HCT116 (cell line): Measurements from ENCODE around the gene ZNF575. TPM values are rescaled to one million over a fixed set of nuclear protein-coding genes. Genes with fewer than 3 reads are reported as not detected.

ENCODE experiments used
- ATAC-seq: fragments of 200-7000 bp; cut with Tn5 transposase; 2 replicates; pipeline ENCODE4 v1.9.1; 2020; ENCODE audit warnings: mild to moderate bottlenecking, moderate library complexity
- BruUV-seq: library from RNA; stranded (reverse); fragments of 400-500 nt; replicated peaks from 2 replicates; lab custom pipeline; 2021; lab: Mats Ljungman, UMichigan
- CTCF ChIA-PET: fragments of 300-600 bp; sonication (Branson Sonifier 250); formaldehyde crosslinking; loops from one replicate; lab custom pipeline; 2021; ENCODE audit warnings: antibody characterized with exemption; lab: Charles Lee
- POLR2A ChIA-PET: fragments of 300-600, 350-600 bp; sonication (Branson Sonifier 250); formaldehyde crosslinking; loops from one replicate; lab custom pipeline; 2021; ENCODE audit warnings: antibody characterized with exemption; lab: Charles Lee
- RAD21 ChIA-PET, 2 experiments: fragments of 300-600 bp; sonication (Branson Sonifier 250); formaldehyde crosslinking; loops; one replicate each; lab custom pipeline; 2023; ENCODE audit warnings: low total read pairs in 2 of 2; ENCODE audit not compliant: uncharacterized antibody in 2 of 2, unreplicated experiment in 2 of 2, low non-redundant PET in 1 of 2; lab: Charles Lee
- DNase-seq: peaks from one replicate; pipeline ENCODE4 v3.0.0-alpha.2; 2010; ENCODE audit warnings: low read depth, low spot score
- H2AFZ ChIP-seq: fragments of 200-600 bp; shearing (Covaris generic), sonication (generic); 2 replicates; pipeline ENCODE4 v1.6.1; 2017; ENCODE audit warnings: low read depth, mixed run types, mixed read lengths, antibody characterized with exemption, low read length; ENCODE audit not compliant: poor library complexity, severe bottlenecking
- H3K27ac ChIP-seq: 2 replicates; pipeline ENCODE4 v1.5.1; 2012; ENCODE audit warnings: low read depth, low read length
- H3K27me3 ChIP-seq: fragments of 200-600 bp; sonication (generic); 2 replicates; pipeline ENCODE4 v1.6.1; 2016; ENCODE audit warnings: mixed run types, low read length, mixed read lengths; ENCODE audit not compliant: insufficient read depth
- H3K36me3 ChIP-seq, 2 experiments: fragments of 200-500 bp in 1 of 2; fragments of 200-600 bp in 1 of 2; sonication (Bioruptor generic) in 1 of 2; sonication (generic) in 1 of 2; 2 replicates each; pipeline versions ENCODE4 v1.5.1 to v1.6.1; 2014 to 2016; ENCODE audit warnings: low read length in 2 of 2, inconsistent platforms in 1 of 2, mixed read lengths in 1 of 2, mixed run types in 1 of 2; ENCODE audit not compliant: insufficient read depth in 2 of 2, control insufficient read depth in 1 of 2
- H3K4me1 ChIP-seq, 2 experiments: fragments of 200-600 bp in 1 of 2; sonication (generic) in 1 of 2; 2 replicates each; pipeline versions ENCODE4 v1.5.1 to v1.6.1; 2012 to 2017; ENCODE audit warnings: low read length in 2 of 2, inconsistent platforms in 1 of 2, mild to moderate bottlenecking in 1 of 2, mixed read lengths in 1 of 2, mixed run types in 1 of 2, moderate library complexity in 1 of 2; ENCODE audit not compliant: insufficient read depth in 2 of 2, control insufficient read depth in 1 of 2
- H3K4me2 ChIP-seq: fragments of 200-600 bp; sonication (generic); 2 replicates; pipeline ENCODE4 v1.6.1; 2017; ENCODE audit warnings: mixed run types, low read length, mixed read lengths
- H3K4me3 ChIP-seq, 2 experiments: fragments of 200-600 bp in 1 of 2; sonication (generic) in 1 of 2; replicated peaks in 1 of 2; 2 replicates each; pipeline ENCODE4 v1.5.1; 2011 to 2016; ENCODE audit warnings: low read length in 2 of 2, control low read depth in 1 of 2, low read depth in 1 of 2, mild to moderate bottlenecking in 1 of 2, mixed read lengths in 1 of 2, mixed run types in 1 of 2
- H3K79me2 ChIP-seq: fragments of 200-600 bp; sonication (generic); 2 replicates; pipeline ENCODE4 v1.6.1; 2017; ENCODE audit warnings: mild to moderate bottlenecking, mixed run types, low read length, moderate library complexity, mixed read lengths; ENCODE audit not compliant: insufficient read depth
- H3K9ac ChIP-seq: fragments of 200-600 bp; sonication (generic); 2 replicates; pipeline ENCODE4 v1.6.1; 2016; ENCODE audit warnings: low read length, mixed read lengths
- H3K9me2 ChIP-seq: fragments of 200-600 bp; sonication (generic), shearing (Covaris generic); 2 replicates; pipeline ENCODE4 v1.6.1; 2017; ENCODE audit warnings: mixed run types, mild to moderate bottlenecking, moderate library complexity; ENCODE audit not compliant: insufficient read depth
- H3K9me3 ChIP-seq, 2 experiments: fragments of 200-500 bp in 1 of 2; fragments of 200-600 bp in 1 of 2; sonication (Bioruptor generic) in 1 of 2; sonication (generic) in 1 of 2; 2 replicates each; pipeline ENCODE4 v1.6.1; 2014 to 2017; ENCODE audit warnings: low read length in 2 of 2, mixed read lengths in 2 of 2, inconsistent platforms in 1 of 2, low read depth in 1 of 2, mild to moderate bottlenecking in 1 of 2, mixed run types in 1 of 2, moderate library complexity in 1 of 2; ENCODE audit not compliant: control insufficient read depth in 1 of 2, insufficient read depth in 1 of 2
- H4K20me1 ChIP-seq: fragments of 200-600 bp; sonication (generic), shearing (Covaris generic); 2 replicates; pipeline ENCODE4 v1.6.1; 2017; ENCODE audit warnings: mixed run types, mild to moderate bottlenecking, moderate library complexity; ENCODE audit not compliant: insufficient read depth
- ATF3 ChIP-seq: IDR thresholded peaks from 2 replicates; pipeline ENCODE4 v1.6.1; 2012
- EZH2 ChIP-seq: fragments of 200-600 bp; sonication (generic); IDR thresholded peaks from 2 replicates; pipeline ENCODE4 v1.6.1; 2017; ENCODE audit warnings: antibody characterized with exemption, mixed run types
- FOSL1 ChIP-seq: IDR thresholded peaks from 2 replicates; pipeline ENCODE4 v1.6.1; 2012; ENCODE audit warnings: low read depth
- POLR2A ChIP-seq: IDR thresholded peaks from 2 replicates; pipeline ENCODE4 v1.7.0; 2011; ENCODE audit warnings: borderline replicate concordance; ENCODE audit not compliant: insufficient read depth, insufficient read length; ENCODE audit errors: extremely low read depth
- POLR2AphosphoS5 ChIP-seq: IDR thresholded peaks from 2 replicates; pipeline ENCODE4 v1.6.1; 2011; ENCODE audit warnings: mild to moderate bottlenecking, low read depth, low read length, moderate library complexity
- SRF ChIP-seq: IDR thresholded peaks from 2 replicates; pipeline ENCODE4 v1.6.1; 2012; ENCODE audit warnings: low read depth
- TCF7L2 ChIP-seq: IDR thresholded peaks from 2 replicates; pipeline ENCODE4 v1.7.0; 2011; ENCODE audit warnings: borderline replicate concordance, inconsistent platforms; ENCODE audit not compliant: insufficient read depth, insufficient read length; ENCODE audit errors: extremely low read depth
- intact Hi-C: fragments of 100-400 bp; cut with micrococcal nuclease; formaldehyde crosslinking; loops from 2 replicates; pipeline ENCODE4 v1.10.0; 2022
- total RNA-seq: library from RNA; stranded (reverse); gene quantifications from one replicate; pipeline ENCODE4 v1.2.1, GENCODE V29; 2021; ENCODE audit not compliant: unreplicated experiment
- TF ChIP-seq, protein P1 (sequence below): IDR thresholded peaks from 2 replicates; pipeline ENCODE4 v1.6.1; 2012
- TF ChIP-seq, protein P2 (sequence below): IDR thresholded peaks from 2 replicates; pipeline ENCODE4 v1.6.1; 2011; ENCODE audit warnings: mild to moderate bottlenecking, low read length, moderate library complexity; ENCODE audit not compliant: insufficient replicate concordance; ENCODE audit errors: extremely low read depth
- TF ChIP-seq, protein P3 (sequence below): IDR thresholded peaks from 2 replicates; pipeline ENCODE4 v1.6.1; 2012; ENCODE audit warnings: low read depth

ZNF575 gene
- total RNA-seq, 1 experiment from 2014 or later: 1.9 TPM

GRCh38 chr19:43581467-43581866 lies 48.5 kb downstream of the ZNF575 start:
- H3K27me3 ChIP-seq: no peaks in the 10 kb centered on the region
- no peaks in the 10 kb centered on the region for H3K9me2 ChIP-seq
- no TSS peak for BruUV-seq
- no peaks in the 10 kb centered on the region for H3K9me3 ChIP-seq
- no peak for TF ChIP-seq EZH2
- no peak for TF ChIP-seq SRF
- TF ChIP-seq FOSL1: no peak
- TF ChIP-seq POLR2AphosphoS5: no peak
- no peak for TF ChIP-seq TCF7L2
- TF ChIP-seq, protein P1, sequence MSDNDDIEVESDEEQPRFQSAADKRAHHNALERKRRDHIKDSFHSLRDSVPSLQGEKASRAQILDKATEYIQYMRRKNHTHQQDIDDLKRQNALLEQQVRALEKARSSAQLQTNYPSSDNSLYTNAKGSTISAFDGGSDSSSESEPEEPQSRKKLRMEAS: no peak
- RAD21 ChIA-PET: no interaction called here
- no peak overlapping the region for H2AFZ ChIP-seq
- H3K36me3 ChIP-seq: no peaks in the 10 kb centered on the region
- no peak overlapping the region for H3K4me3 ChIP-seq
- H3K79me2 ChIP-seq: no peaks in the 10 kb centered on the region
- intact Hi-C loops: no loop called here
- CTCF ChIA-PET: no interaction called here
- H3K27ac ChIP-seq: no peak overlapping the region
- H3K4me2 ChIP-seq: no peak overlapping the region
- no peak for DNase-seq
- H4K20me1 ChIP-seq: no peaks in the 10 kb centered on the region
- no peak for ATAC-seq
- H3K9ac ChIP-seq: no peak overlapping the region
- POLR2A ChIA-PET: no interaction called here
- H3K4me1 ChIP-seq: peaks cover 0 to 5% of the 10 kb centered on the region in 2 experiments; a peak in 1 of 4 replicates

- TF ChIP-seq POLR2A (no peak), TCF7L2 (no peak), ATF3 (no peak)
- TF ChIP-seq, protein P2, sequence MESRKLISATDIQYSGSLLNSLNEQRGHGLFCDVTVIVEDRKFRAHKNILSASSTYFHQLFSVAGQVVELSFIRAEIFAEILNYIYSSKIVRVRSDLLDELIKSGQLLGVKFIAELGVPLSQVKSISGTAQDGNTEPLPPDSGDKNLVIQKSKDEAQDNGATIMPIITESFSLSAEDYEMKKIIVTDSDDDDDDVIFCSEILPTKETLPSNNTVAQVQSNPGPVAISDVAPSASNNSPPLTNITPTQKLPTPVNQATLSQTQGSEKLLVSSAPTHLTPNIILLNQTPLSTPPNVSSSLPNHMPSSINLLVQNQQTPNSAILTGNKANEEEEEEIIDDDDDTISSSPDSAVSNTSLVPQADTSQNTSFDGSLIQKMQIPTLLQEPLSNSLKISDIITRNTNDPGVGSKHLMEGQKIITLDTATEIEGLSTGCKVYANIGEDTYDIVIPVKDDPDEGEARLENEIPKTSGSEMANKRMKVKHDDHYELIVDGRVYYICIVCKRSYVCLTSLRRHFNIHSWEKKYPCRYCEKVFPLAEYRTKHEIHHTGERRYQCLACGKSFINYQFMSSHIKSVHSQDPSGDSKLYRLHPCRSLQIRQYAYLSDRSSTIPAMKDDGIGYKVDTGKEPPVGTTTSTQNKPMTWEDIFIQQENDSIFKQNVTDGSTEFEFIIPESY: no peak
- TF ChIP-seq, protein P3, sequence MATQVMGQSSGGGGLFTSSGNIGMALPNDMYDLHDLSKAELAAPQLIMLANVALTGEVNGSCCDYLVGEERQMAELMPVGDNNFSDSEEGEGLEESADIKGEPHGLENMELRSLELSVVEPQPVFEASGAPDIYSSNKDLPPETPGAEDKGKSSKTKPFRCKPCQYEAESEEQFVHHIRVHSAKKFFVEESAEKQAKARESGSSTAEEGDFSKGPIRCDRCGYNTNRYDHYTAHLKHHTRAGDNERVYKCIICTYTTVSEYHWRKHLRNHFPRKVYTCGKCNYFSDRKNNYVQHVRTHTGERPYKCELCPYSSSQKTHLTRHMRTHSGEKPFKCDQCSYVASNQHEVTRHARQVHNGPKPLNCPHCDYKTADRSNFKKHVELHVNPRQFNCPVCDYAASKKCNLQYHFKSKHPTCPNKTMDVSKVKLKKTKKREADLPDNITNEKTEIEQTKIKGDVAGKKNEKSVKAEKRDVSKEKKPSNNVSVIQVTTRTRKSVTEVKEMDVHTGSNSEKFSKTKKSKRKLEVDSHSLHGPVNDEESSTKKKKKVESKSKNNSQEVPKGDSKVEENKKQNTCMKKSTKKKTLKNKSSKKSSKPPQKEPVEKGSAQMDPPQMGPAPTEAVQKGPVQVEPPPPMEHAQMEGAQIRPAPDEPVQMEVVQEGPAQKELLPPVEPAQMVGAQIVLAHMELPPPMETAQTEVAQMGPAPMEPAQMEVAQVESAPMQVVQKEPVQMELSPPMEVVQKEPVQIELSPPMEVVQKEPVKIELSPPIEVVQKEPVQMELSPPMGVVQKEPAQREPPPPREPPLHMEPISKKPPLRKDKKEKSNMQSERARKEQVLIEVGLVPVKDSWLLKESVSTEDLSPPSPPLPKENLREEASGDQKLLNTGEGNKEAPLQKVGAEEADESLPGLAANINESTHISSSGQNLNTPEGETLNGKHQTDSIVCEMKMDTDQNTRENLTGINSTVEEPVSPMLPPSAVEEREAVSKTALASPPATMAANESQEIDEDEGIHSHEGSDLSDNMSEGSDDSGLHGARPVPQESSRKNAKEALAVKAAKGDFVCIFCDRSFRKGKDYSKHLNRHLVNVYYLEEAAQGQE: no peak
- Histone ChIP-seq H3K4me2 (no peak overlapping the region), H4K20me1 (no peaks in the 10 kb centered on the region), H3K9ac (no peak overlapping the region), H2AFZ (no peak overlapping the region), H3K4me1 (peaks cover 0 to 4% of the 10 kb centered on the region in 2 experiments; a peak in 1 of 4 replicates), H3K27me3 (no peaks in the 10 kb centered on the region), H3K27ac (no peak overlapping the region), H3K36me3 (no peaks in the 10 kb centered on the region), H3K9me2 (no peaks in the 10 kb centered on the region), H3K79me2 (no peaks in the 10 kb centered on the region), H3K4me3 (no peak overlapping the region), H3K9me3 (no peaks in the 10 kb centered on the region)
- BruUV-seq: no TSS peak
- intact Hi-C loops: no loop called here
- RAD21 ChIA-PET: no interaction called here
- DNase-seq (no peak), ATAC-seq (no peak)
- CTCF ChIA-PET: interaction anchor here (1.0 kb wide), 1 partner anchor 14 kb away, joined by 3 read pairs; the partner anchor contains the start of genes IRGQ and ZNF576
- POLR2A ChIA-PET: no interaction called here
Observed at GRCh38 chr19:43582495-43582894, 49.5 kb downstream of the ZNF575 start.
